Bronchial epithelial cell (primary cell): Measurements from ENCODE around the gene LETMD1. TPM values are rescaled to one million over a fixed set of nuclear protein-coding genes. Genes with fewer than 3 reads are reported as not detected.

Source experiments
- DNase-seq: peaks from one replicate; pipeline ENCODE4 v3.0.0-alpha.2; 2010; ENCODE audit warnings: low read depth
- FAIRE-seq: peaks from 2 replicates; lab custom pipeline; 2011; peaks lifted over from hg19 to GRCh38; lab: Jason Lieb, UNC
- H3K27me3 ChIP-seq: 2 replicates; pipeline ENCODE4 v1.5.1; 2011; ENCODE audit warnings: low read length; ENCODE audit not compliant: control insufficient read depth, insufficient read depth
- H3K36me3 ChIP-seq: 2 replicates; pipeline ENCODE4 v1.5.1; 2011; ENCODE audit warnings: low read length; ENCODE audit not compliant: control insufficient read depth, insufficient read depth
- H3K4me3 ChIP-seq: 2 replicates; pipeline ENCODE4 v1.5.1; 2011; ENCODE audit warnings: mild to moderate bottlenecking, low read depth, low read length, control low read depth
- total RNA-seq: library from RNA; depleted of rRNA; stranded (reverse); fragments of >200 nt; gene quantifications from 2 replicates; pipeline ENCODE4 v1.2.1, GENCODE V29; 2014
- TF ChIP-seq, protein P1 (sequence below): IDR thresholded peaks from 2 replicates; pipeline ENCODE4 v1.5.1; 2011; ENCODE audit warnings: mild to moderate bottlenecking, moderate library complexity, low read length, control low read depth, inconsistent platforms; ENCODE audit not compliant: insufficient read depth, severe bottlenecking

The LETMD1 gene
- total RNA-seq, 1 donor from 2014 or later = 67.9 TPM

DNA sequence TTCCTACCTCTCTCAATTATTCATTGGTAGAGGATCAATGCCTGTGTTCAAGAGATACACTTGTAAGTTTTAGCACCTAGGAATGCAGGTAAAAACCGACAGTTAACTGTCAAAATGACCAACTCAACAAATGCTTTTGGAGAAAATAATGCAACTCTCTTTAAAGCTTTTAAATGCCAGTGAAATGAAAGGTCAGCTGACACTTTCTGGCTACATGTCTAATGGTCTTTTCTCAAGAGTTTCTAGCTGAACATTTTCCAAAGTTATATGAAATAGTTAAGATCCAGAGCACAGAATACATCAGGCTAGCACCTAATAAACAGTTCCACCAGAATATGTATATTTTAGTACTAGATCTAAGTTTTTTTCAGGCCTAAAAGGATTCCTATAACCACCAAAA lies 33.3 kb downstream of the LETMD1 start:
- H3K27me3 ChIP-seq = no peaks in the 10 kb centered on the region
- H3K36me3 ChIP-seq = peaks cover 2% of the 10 kb centered on the region
- FAIRE-seq = no peak
- TF ChIP-seq, protein P1, sequence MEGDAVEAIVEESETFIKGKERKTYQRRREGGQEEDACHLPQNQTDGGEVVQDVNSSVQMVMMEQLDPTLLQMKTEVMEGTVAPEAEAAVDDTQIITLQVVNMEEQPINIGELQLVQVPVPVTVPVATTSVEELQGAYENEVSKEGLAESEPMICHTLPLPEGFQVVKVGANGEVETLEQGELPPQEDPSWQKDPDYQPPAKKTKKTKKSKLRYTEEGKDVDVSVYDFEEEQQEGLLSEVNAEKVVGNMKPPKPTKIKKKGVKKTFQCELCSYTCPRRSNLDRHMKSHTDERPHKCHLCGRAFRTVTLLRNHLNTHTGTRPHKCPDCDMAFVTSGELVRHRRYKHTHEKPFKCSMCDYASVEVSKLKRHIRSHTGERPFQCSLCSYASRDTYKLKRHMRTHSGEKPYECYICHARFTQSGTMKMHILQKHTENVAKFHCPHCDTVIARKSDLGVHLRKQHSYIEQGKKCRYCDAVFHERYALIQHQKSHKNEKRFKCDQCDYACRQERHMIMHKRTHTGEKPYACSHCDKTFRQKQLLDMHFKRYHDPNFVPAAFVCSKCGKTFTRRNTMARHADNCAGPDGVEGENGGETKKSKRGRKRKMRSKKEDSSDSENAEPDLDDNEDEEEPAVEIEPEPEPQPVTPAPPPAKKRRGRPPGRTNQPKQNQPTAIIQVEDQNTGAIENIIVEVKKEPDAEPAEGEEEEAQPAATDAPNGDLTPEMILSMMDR = no peak
- no peak overlapping the region for H3K4me3 ChIP-seq
- DNase-seq = no peak

DNA sequence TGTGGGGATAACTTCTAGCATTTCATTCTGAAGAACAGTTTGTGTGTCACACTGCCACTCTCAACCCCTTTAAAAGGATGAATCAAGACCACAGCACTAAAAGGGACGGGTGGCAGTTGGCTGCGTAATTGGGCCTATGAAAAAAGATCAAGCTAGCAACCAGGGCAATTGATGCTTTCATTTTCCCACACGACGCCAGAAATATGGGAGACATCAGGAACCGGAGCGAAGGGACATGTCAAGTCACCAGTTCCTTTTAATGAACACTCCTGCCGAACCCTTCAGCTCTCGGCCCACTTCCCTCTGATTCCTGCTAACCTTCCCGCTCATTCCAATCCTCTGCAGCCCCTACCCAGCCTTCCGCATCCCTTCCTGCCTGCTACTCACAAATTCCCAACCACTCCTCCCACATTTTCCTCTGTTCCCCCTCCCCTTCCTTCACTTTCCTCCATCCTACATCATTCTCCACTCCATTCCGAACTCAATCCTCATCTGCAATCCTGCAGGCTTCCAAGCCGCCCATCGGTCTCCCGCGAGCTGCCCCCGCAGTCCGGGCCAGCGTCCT lies 34.5 kb downstream of the LETMD1 start:
- Histone ChIP-seq H3K36me3 (peaks cover 4% of the 10 kb centered on the region), H3K27me3 (no peaks in the 10 kb centered on the region), H3K4me3 (peak overlapping the region; percentile 88)
- peak; percentile 16 for DNase-seq
- TF ChIP-seq, protein P1 = no peak
- FAIRE-seq = no peak

DNA sequence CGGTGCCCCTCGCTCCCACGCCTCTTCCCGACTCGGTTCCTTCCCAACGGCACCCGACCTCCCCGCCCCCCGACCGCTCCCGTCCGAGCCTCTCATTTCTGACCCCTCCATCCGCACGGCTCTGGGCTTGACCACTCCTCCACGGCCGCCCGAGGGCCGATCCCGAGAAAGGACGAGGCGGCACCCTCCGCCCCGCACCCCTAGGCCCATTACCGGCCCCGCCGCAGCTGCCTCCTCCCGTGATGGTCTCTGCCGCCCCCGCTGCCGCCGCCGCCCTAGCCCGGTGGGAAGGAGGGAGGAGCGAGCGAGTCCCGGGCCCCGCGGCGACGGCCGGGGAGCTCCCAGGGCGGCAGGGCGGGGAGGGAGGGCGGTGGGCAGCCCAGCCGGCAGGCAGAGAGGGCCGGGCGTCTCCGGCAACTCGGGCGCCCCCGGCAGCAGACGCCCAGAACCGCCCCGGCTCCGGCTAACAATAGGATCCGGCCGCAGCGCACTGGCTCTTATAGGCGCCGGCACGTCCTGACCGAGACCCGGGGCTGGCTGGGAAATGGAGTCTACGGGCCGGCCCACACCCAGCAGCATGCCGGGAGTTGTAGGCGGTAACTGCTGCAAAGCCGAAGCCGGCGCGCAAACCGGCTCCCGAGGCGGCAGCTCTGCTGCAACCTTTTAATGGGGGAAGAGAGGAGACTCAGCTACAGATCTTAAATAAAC lies 35.2 kb downstream of the LETMD1 start, which contains the start of gene CSRNP2:
CSRNP2 (minus strand) TSS at position 471 of the 708 bp plus-strand sequence. CDS start 7,035 bp downstream, outside the sequence.
- Histone ChIP-seq H3K36me3 (peaks cover 4% of the 10 kb centered on the region), H3K27me3 (no peaks in the 10 kb centered on the region), H3K4me3 (peak within 1 kb of the TSS; percentile 88)
- peak; percentile 84 for DNase-seq
- no peak for FAIRE-seq
- TF ChIP-seq, protein P1 = peak; percentile 3

DNA sequence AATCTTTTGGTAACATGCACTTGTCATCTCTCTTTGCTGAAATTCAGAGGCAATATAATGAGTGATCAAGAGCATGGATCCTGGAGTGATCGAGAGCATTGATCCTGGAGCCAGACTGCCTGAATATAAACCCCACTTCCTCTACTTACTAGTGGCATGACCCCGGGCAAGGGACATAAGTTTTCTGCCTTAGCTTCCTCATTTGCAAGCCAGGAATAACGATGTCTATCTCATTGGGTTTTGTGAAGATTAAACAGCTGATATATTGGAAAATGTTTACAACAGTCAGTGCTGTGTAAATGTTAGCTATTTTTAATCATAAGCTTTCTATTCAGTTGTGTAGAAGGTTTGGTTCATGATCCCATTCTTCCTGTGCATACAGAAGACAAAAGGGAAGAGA lies 37.6 kb downstream of the LETMD1 start:
- no peaks in the 10 kb centered on the region for H3K27me3 ChIP-seq
- no peak for FAIRE-seq
- peaks cover 2% of the 10 kb centered on the region for H3K36me3 ChIP-seq
- TF ChIP-seq, protein P1 = no peak
- DNase-seq = no peak
- H3K4me3 ChIP-seq = no peak overlapping the region

DNA sequence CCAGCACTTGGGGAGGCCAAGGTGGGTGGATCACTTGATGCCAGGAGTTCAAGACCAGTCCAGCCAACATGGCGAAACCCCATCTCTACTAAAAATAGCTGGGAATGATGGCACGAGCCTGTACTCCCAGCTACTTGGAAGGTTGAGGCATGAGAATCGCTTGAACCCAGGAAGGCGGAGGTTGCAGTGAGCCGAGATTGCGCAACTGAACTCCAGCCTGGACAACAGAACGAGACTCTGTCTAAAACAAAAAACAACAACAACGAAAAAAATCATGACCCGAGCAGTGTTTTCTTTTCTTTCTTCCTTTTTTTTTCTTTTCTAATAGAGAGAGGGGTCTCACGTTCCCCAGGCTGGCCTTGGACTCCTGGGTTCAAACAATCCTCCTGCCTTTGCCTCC lies 38.8 kb downstream of the LETMD1 start:
- FAIRE-seq = no peak
- Histone ChIP-seq H3K4me3 (no peak overlapping the region), H3K36me3 (peaks cover 2% of the 10 kb centered on the region), H3K27me3 (no peaks in the 10 kb centered on the region)
- DNase-seq = no peak
- TF ChIP-seq, protein P1 = no peak
